PC-9 (cell line): ENCODE data around the gene TRPM7. TPM values are rescaled to one million over a fixed set of nuclear protein-coding genes. Genes with fewer than 3 reads are reported as not detected.

Experiments used
- BruUV-seq: library from RNA; stranded (reverse); fragments of 400-500 nt; replicated peaks from 2 replicates; lab custom pipeline; 2021; lab: Mats Ljungman, UMichigan
- CTCF ChIA-PET: fragments of 300-600 bp; sonication (Branson Sonifier 250); formaldehyde crosslinking; loops from one replicate; lab custom pipeline; 2022; ENCODE audit warnings: antibody characterized with exemption; lab: Charles Lee
- POLR2A ChIA-PET: fragments of 300-600 bp; sonication (Branson Sonifier 250); formaldehyde crosslinking; loops from one replicate; lab custom pipeline; 2022; ENCODE audit warnings: antibody characterized with exemption; ENCODE audit not compliant: unreplicated experiment; lab: Charles Lee
- DNase-seq, 2 experiments: peaks; one replicate each; pipeline versions ENCODE4 v3.0.0 to v3.0.0-alpha.2; 2015 to 2022; ENCODE audit warnings: mixed read lengths in 1 of 2
- H2AFZ ChIP-seq: fragments of 200-600 bp; sonication (generic); 2 replicates; pipeline ENCODE4 v1.8.1; 2017; ENCODE audit warnings: antibody characterized with exemption
- H3F3A ChIP-seq: fragments of 200-600 bp; sonication (generic); 2 replicates; pipeline ENCODE4 v1.8.1; 2017; ENCODE audit warnings: antibody characterized with exemption, mild to moderate bottlenecking, low read depth; ENCODE audit not compliant: insufficient read depth
- H3K27ac ChIP-seq: fragments of 200-600 bp; sonication (generic); 2 replicates; pipeline ENCODE4 v1.6.1; 2016; ENCODE audit warnings: mixed run types
- H3K27me3 ChIP-seq: fragments of 200-600 bp; sonication (generic); 2 replicates; pipeline ENCODE4 v1.6.1; 2016; ENCODE audit warnings: low read depth, mixed run types; ENCODE audit not compliant: insufficient read depth
- H3K36me3 ChIP-seq: fragments of 200-600 bp; sonication (generic); 2 replicates; pipeline ENCODE4 v1.6.1; 2016; ENCODE audit warnings: low read depth, mixed run types
- H3K4me1 ChIP-seq: fragments of 200-600 bp; sonication (generic); replicated peaks from 2 replicates; pipeline ENCODE4 v1.6.1; 2016; ENCODE audit warnings: mixed run types; ENCODE audit not compliant: insufficient read depth
- H3K4me2 ChIP-seq: fragments of 200-600 bp; sonication (generic); 2 replicates; pipeline ENCODE4 v1.6.1; 2017; ENCODE audit warnings: mixed run types
- H3K4me3 ChIP-seq: fragments of 200-600 bp; sonication (generic); 2 replicates; pipeline ENCODE4 v1.6.1; 2016; ENCODE audit warnings: mixed run types
- H3K79me2 ChIP-seq: fragments of 200-600 bp; sonication (generic); 2 replicates; pipeline ENCODE4 v1.6.1; 2017; ENCODE audit warnings: low read depth, mixed run types
- H3K9me2 ChIP-seq: fragments of 200-600 bp; sonication (generic); 2 replicates; pipeline ENCODE4 v1.8.1; 2017; ENCODE audit warnings: mild to moderate bottlenecking; ENCODE audit not compliant: insufficient read depth
- H3K9me3 ChIP-seq: fragments of 200-600 bp; sonication (generic); 2 replicates; pipeline ENCODE4 v1.8.1; 2016; ENCODE audit warnings: low read depth; ENCODE audit not compliant: insufficient read depth
- H4K20me1 ChIP-seq: fragments of 200-600 bp; sonication (generic); 2 replicates; pipeline ENCODE4 v1.8.1; 2017; ENCODE audit not compliant: insufficient read depth
- CTCF ChIP-seq: fragments of 200-600 bp; sonication (generic); conservative IDR thresholded peaks from 2 replicates; pipeline ENCODE4 v1.6.1; 2017; ENCODE audit warnings: mixed run types, antibody characterized with exemption, mild to moderate bottlenecking, moderate library complexity
- EZH2 ChIP-seq: fragments of 200-600 bp; sonication (generic); IDR thresholded peaks from 2 replicates; pipeline ENCODE4 v1.8.0; 2017; ENCODE audit warnings: antibody characterized with exemption, low read depth
- intact Hi-C: fragments of 100-400 bp; cut with micrococcal nuclease; formaldehyde crosslinking; loops from one replicate; pipeline ENCODE4 v1.10.0; 2022; ENCODE audit not compliant: unreplicated experiment
- total RNA-seq: library from RNA; stranded (reverse); gene quantifications from 2 replicates; pipeline ENCODE4 v1.2.3, GENCODE V29; 2021

Gene TRPM7
- total RNA-seq, 1 experiment from 2014 or later: 40.3 TPM

- CTCF ChIA-PET: no interaction called here
- H3K4me3 ChIP-seq: no peak overlapping the region
- H3K4me1 ChIP-seq: no peaks in the 10 kb centered on the region
- no peak overlapping the region for H2AFZ ChIP-seq
- H3K9me3 ChIP-seq: no peaks in the 10 kb centered on the region
- no peak for DNase-seq
- H3K4me2 ChIP-seq: no peak overlapping the region
- H3K9me2 ChIP-seq: no peaks in the 10 kb centered on the region
- no peaks in the 10 kb centered on the region for H3K27me3 ChIP-seq
- no peaks in the 10 kb centered on the region for H3K79me2 ChIP-seq
- BruUV-seq: no TSS peak
- H3K27ac ChIP-seq: no peak overlapping the region
- POLR2A ChIA-PET: no interaction called here
- H3K36me3 ChIP-seq: no peaks in the 10 kb centered on the region
- intact Hi-C loops: no loop called here
- H3F3A ChIP-seq: no peaks in the 10 kb centered on the region
- no peaks in the 10 kb centered on the region for H4K20me1 ChIP-seq
- no peak for TF ChIP-seq EZH2
- no peak for TF ChIP-seq CTCF
Observed at GRCh38 chr15:50531766-50532165, 154.8 kb downstream of the TRPM7 start.

GRCh38 chr15:50531163-50531562 is 155.4 kb downstream of the TRPM7 start:
- Histone ChIP-seq H3K27me3 (no peaks in the 10 kb centered on the region), H3K4me1 (no peaks in the 10 kb centered on the region), H3K27ac (no peak overlapping the region), H3F3A (no peaks in the 10 kb centered on the region), H3K9me2 (no peaks in the 10 kb centered on the region), H3K4me2 (no peak overlapping the region), H3K36me3 (no peaks in the 10 kb centered on the region), H3K79me2 (no peaks in the 10 kb centered on the region), H4K20me1 (no peaks in the 10 kb centered on the region), H3K4me3 (no peak overlapping the region), H2AFZ (no peak overlapping the region), H3K9me3 (no peaks in the 10 kb centered on the region)
- BruUV-seq: no TSS peak
- TF ChIP-seq CTCF (no peak), EZH2 (no peak)
- intact Hi-C loops: no loop called here
- ChIA-PET POLR2A (no interaction called here), CTCF (no interaction called here)
- DNase-seq: no peak

- Histone ChIP-seq H4K20me1 (no peaks in the 10 kb centered on the region), H3K79me2 (no peaks in the 10 kb centered on the region), H3K9me3 (no peaks in the 10 kb centered on the region), H3F3A (no peaks in the 10 kb centered on the region), H3K27ac (no peak overlapping the region), H3K4me2 (no peak overlapping the region), H3K36me3 (no peaks in the 10 kb centered on the region), H3K4me3 (no peak overlapping the region), H3K9me2 (no peaks in the 10 kb centered on the region), H2AFZ (no peak overlapping the region), H3K4me1 (no peaks in the 10 kb centered on the region), H3K27me3 (no peaks in the 10 kb centered on the region)
- TF ChIP-seq EZH2 (no peak), CTCF (no peak)
- ChIA-PET POLR2A (no interaction called here), CTCF (no interaction called here)
- no peak for DNase-seq
- BruUV-seq: no TSS peak
- intact Hi-C loops: no loop called here
Observed at GRCh38 chr15:50523851-50524251, 162.7 kb downstream of the TRPM7 start.
